Activated T-cell treated with anti-CD3 and anti-CD28 coated beads, Interleukin-2, amount 50 U/mL, for 4 hours (primary cell): ENCODE data around the gene ZNF746. TPM values are rescaled to one million over a fixed set of nuclear protein-coding genes. Genes with fewer than 3 reads are reported as not detected.

Source experiments
- ATAC-seq, 2 donors: fragments of 200-7000 bp; cut with Tn5 transposase; one replicate each; pipeline ENCODE4 v1.10.0; 2021
- DNase-seq: peaks from one replicate; pipeline ENCODE4 v3.0.0-alpha.2; 2020
- H3K27me3 Mint-ChIP-seq: one replicate; pipeline ENCODE4 v1.8.0; 2021; ENCODE audit warnings: low read depth, mixed read lengths
- H3K36me3 Mint-ChIP-seq: one replicate; pipeline ENCODE4 v1.8.0; 2022; ENCODE audit warnings: mixed read lengths; ENCODE audit not compliant: insufficient read depth
- H3K4me1 Mint-ChIP-seq: one replicate; pipeline ENCODE4 v1.8.0; 2021; ENCODE audit warnings: low read depth, mixed read lengths
- H3K4me3 Mint-ChIP-seq: one replicate; pipeline ENCODE4 v1.8.0; 2021; ENCODE audit warnings: mild to moderate bottlenecking, moderate library complexity, mixed read lengths
- H3K9me3 Mint-ChIP-seq: one replicate; pipeline ENCODE4 v1.8.0; 2021; ENCODE audit warnings: mixed read lengths
- total RNA-seq, 3 donors: library from RNA; stranded (reverse); gene quantifications; one replicate each; pipeline ENCODE4 v1.2.1, GENCODE V29; 2021

ZNF746 gene
- total RNA-seq, 3 donors from 2014 or later: 24.6 to 25.6 (median 25.1) TPM

GRCh38 chr7:149440222-149440621 lies 57.4 kb downstream of the ZNF746 start:
- no peak overlapping the region for H3K4me3 Mint-ChIP-seq
- H3K36me3 Mint-ChIP-seq: peaks cover 30% of the 10 kb centered on the region
- no peak for DNase-seq
- no peaks in the 10 kb centered on the region for H3K27me3 Mint-ChIP-seq
- H3K4me1 Mint-ChIP-seq: peaks cover 14% of the 10 kb centered on the region
- H3K9me3 Mint-ChIP-seq: no peaks in the 10 kb centered on the region
- ATAC-seq: peak; percentile 67 to 81

GRCh38 chr7:149436358-149436757 lies 61.3 kb downstream of the ZNF746 start:
- H3K36me3 Mint-ChIP-seq: peaks cover 44% of the 10 kb centered on the region
- no peak for ATAC-seq
- H3K4me1 Mint-ChIP-seq: peaks cover 14% of the 10 kb centered on the region

GRCh38 chr7:149433124-149433523 lies 64.5 kb downstream of the ZNF746 start:
- Mint-ChIP-seq H3K9me3 (no peaks in the 10 kb centered on the region), H3K4me1 (peaks cover 2% of the 10 kb centered on the region), H3K36me3 (peaks cover 56% of the 10 kb centered on the region), H3K4me3 (no peak overlapping the region), H3K27me3 (no peaks in the 10 kb centered on the region)
- DNase-seq: no peak
- ATAC-seq: no peak

More at GRCh38 chr7:149436358-149436757, 61.3 kb downstream of the ZNF746 start:
- H3K4me3 Mint-ChIP-seq: no peak overlapping the region
- H3K27me3 Mint-ChIP-seq: no peaks in the 10 kb centered on the region
- no peak for DNase-seq
- no peaks in the 10 kb centered on the region for H3K9me3 Mint-ChIP-seq

- Mint-ChIP-seq H3K27me3 (no peaks in the 10 kb centered on the region), H3K9me3 (no peaks in the 10 kb centered on the region), H3K36me3 (peaks cover 54% of the 10 kb centered on the region), H3K4me1 (peaks cover 2% of the 10 kb centered on the region), H3K4me3 (no peak overlapping the region)
- no peak for ATAC-seq
- DNase-seq: no peak
Measured at GRCh38 chr7:149432121-149432691, 65.4 kb downstream of the ZNF746 start.

GRCh38 chr7:149431486-149432120 lies 66.0 kb downstream of the ZNF746 start:
- Mint-ChIP-seq H3K9me3 (no peaks in the 10 kb centered on the region), H3K4me1 (peaks cover 2% of the 10 kb centered on the region), H3K4me3 (no peak overlapping the region), H3K36me3 (peaks cover 51% of the 10 kb centered on the region), H3K27me3 (no peaks in the 10 kb centered on the region)
- ATAC-seq (no peak), DNase-seq (no peak)

GRCh38 chr7:149430192-149430591 lies 67.4 kb downstream of the ZNF746 start:
- Mint-ChIP-seq H3K4me1 (peaks cover 2% of the 10 kb centered on the region), H3K9me3 (no peaks in the 10 kb centered on the region), H3K27me3 (no peaks in the 10 kb centered on the region), H3K36me3 (peaks cover 48% of the 10 kb centered on the region), H3K4me3 (no peak overlapping the region)
- DNase-seq: no peak
- no peak for ATAC-seq

- Mint-ChIP-seq H3K27me3 (no peaks in the 10 kb centered on the region), H3K36me3 (peaks cover 29% of the 10 kb centered on the region), H3K4me1 (peaks cover 5% of the 10 kb centered on the region), H3K4me3 (no peak overlapping the region), H3K9me3 (no peaks in the 10 kb centered on the region)
- DNase-seq (no peak), ATAC-seq (no peak)
Measured at GRCh38 chr7:149427893-149428292, 69.7 kb downstream of the ZNF746 start.

GRCh38 chr7:149427096-149427680 lies 70.4 kb downstream of the ZNF746 start:
- Mint-ChIP-seq H3K9me3 (no peaks in the 10 kb centered on the region), H3K4me3 (no peak overlapping the region), H3K27me3 (no peaks in the 10 kb centered on the region), H3K4me1 (peaks cover 5% of the 10 kb centered on the region), H3K36me3 (peaks cover 24% of the 10 kb centered on the region)
- ATAC-seq (no peak), DNase-seq (no peak)

- no peak for ATAC-seq
- H3K9me3 Mint-ChIP-seq: no peaks in the 10 kb centered on the region
- peaks cover 8% of the 10 kb centered on the region for H3K4me1 Mint-ChIP-seq
- H3K27me3 Mint-ChIP-seq: no peaks in the 10 kb centered on the region
- DNase-seq: no peak
- H3K36me3 Mint-ChIP-seq: peaks cover 3% of the 10 kb centered on the region
- peak overlapping the region; percentile 66 for H3K4me3 Mint-ChIP-seq
Measured at GRCh38 chr7:149423449-149424110, 74.0 kb downstream of the ZNF746 start.

GRCh38 chr7:149422914-149423301 lies 74.7 kb downstream of the ZNF746 start:
- Mint-ChIP-seq H3K9me3 (no peaks in the 10 kb centered on the region), H3K36me3 (no peaks in the 10 kb centered on the region), H3K4me3 (peak overlapping the region; percentile 66), H3K27me3 (no peaks in the 10 kb centered on the region), H3K4me1 (peaks cover 8% of the 10 kb centered on the region)
- DNase-seq: peak; percentile 17
- peak; percentile 9 to 26 for ATAC-seq

Other genes with a start within 250 kb of the ZNF746 start
- gene ZNF783, start 235.6 kb downstream of the ZNF746 start, total RNA-seq: 10 to 100 TPM; 24.0 to 28.5 (median 24.5) TPM
- gene ZNF777, start 36.7 kb downstream of the ZNF746 start, total RNA-seq: 10 to 100 TPM; 28.3 to 33.2 (median 29.3) TPM